Gastrocnemius medialis (tissue), 4 donors: ENCODE data around the gene UNC13B.

Source experiments
- POLR2A ChIP-seq, 2 donors: fragments of 450-650 bp; IDR thresholded peaks; one replicate each; pipeline ENCODE4 v1.6.1; 2017; ENCODE audit warnings: antibody characterized with exemption in 2 of 2, mild to moderate bottlenecking in 2 of 2, moderate library complexity in 2 of 2
- TF ChIP-seq, protein P1 (sequence below), 5 experiments: fragments of 450-650 bp in 3 of 5; fragments of 200-600 bp in 2 of 5; sonication (generic) in 2 of 5; IDR thresholded peaks in 4 of 5; conservative IDR thresholded peaks in 1 of 5; 1 replicate in 4 of 5; 2 replicates in 1 of 5; pipeline ENCODE4 v1.5.1; 2016 to 2019; ENCODE audit warnings: antibody characterized with exemption in 5 of 5, mild to moderate bottlenecking in 3 of 5, moderate library complexity in 3 of 5

DNA sequence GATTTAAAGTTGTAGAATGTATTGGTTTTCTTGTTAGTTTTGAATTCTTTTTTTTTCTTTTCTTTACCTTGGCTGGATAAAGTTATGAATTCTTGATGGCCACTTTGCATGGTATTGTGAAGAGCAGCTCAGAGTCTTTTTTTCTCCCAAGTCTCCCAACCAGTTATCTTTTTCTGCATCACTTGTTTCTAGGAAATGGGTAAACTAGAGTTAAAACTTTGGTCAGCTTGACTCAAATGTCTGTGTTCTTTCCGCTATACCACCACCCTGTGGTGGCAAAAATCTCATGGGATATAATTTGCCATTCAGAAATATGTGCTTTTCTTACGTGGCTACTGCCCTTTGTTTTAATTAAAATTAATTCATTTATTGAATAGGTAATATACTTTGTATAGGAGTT, 113.2 kb downstream of the UNC13B start:
- TF ChIP-seq, protein P1, sequence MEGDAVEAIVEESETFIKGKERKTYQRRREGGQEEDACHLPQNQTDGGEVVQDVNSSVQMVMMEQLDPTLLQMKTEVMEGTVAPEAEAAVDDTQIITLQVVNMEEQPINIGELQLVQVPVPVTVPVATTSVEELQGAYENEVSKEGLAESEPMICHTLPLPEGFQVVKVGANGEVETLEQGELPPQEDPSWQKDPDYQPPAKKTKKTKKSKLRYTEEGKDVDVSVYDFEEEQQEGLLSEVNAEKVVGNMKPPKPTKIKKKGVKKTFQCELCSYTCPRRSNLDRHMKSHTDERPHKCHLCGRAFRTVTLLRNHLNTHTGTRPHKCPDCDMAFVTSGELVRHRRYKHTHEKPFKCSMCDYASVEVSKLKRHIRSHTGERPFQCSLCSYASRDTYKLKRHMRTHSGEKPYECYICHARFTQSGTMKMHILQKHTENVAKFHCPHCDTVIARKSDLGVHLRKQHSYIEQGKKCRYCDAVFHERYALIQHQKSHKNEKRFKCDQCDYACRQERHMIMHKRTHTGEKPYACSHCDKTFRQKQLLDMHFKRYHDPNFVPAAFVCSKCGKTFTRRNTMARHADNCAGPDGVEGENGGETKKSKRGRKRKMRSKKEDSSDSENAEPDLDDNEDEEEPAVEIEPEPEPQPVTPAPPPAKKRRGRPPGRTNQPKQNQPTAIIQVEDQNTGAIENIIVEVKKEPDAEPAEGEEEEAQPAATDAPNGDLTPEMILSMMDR (IDR thresholded peaks at IDR 0.05 in 4 of 5, conservative IDR thresholded peaks at IDR 0.05 in 1 of 5), result no peak
- TF ChIP-seq POLR2A (IDR thresholded peaks at IDR 0.05), result no peak
